Measurements from ENCODE around the gene OIT3. TPM values are rescaled to one million over a fixed set of nuclear protein-coding genes. Genes with fewer than 3 reads are reported as not detected.

The OIT3 gene
- total and polyA plus RNA-seq, 2 of the 4 experiments (the other 2 are of a cell fraction), result not detected

GRCh38 chr10:72943498-72944234 is 50.1 kb downstream of the OIT3 start:
- H2AK9ac ChIP-seq (replicated peaks; ENCODE audit: low read depth, low read length, poor library complexity), result no peak overlapping the region
- H3K27ac ChIP-seq (ENCODE audit: insufficient read depth, low read length), result no peak overlapping the region
- no peak for ATAC-seq (ENCODE audit: low read depth)
- no peak overlapping the region for H3K14ac ChIP-seq (replicated peaks; ENCODE audit: low read depth, low read length)
- no CpG with 5 or more reads among the region's 2 CpGs for WGBS, 2 experiments (ENCODE audit: extremely low coverage in 2 of 2, insufficient read length in 1 of 2)
- peaks cover 3% of the 10 kb centered on the region; the same call in 1 of the 2 replicates for H3K9me1 ChIP-seq (ENCODE audit: insufficient read depth, low read length)
- H3K18ac ChIP-seq (ENCODE audit: low read depth, low read length), result no peak overlapping the region
- no peaks in the 10 kb centered on the region for H3K36me3 ChIP-seq (ENCODE audit: control insufficient read depth, insufficient read depth, low read length)
- no peak overlapping the region for H3K4me2 ChIP-seq (ENCODE audit: low read depth, low read length)
- ChIA-PET CTCF (no interaction called here), POLR2A (ENCODE audit: unreplicated experiment) (no interaction called here)
- H3K79me1 ChIP-seq (ENCODE audit: low read depth in 1 of 2, low read length in 2 of 2), result no peaks in the 10 kb centered on the region
- H4K91ac ChIP-seq (ENCODE audit: insufficient read depth, low read depth, low read length), result no peak overlapping the region
- no peak overlapping the region for H2BK5ac ChIP-seq (ENCODE audit: low read depth, low read length, poor library complexity, severe bottlenecking)
- no peak overlapping the region for H3K56ac ChIP-seq (ENCODE audit: extremely low read depth, insufficient read depth, low read length)
- no peak overlapping the region for H2BK15ac ChIP-seq (ENCODE audit: low read depth, low read length)
- BruUV-seq (replicated peaks), result no TSS peak
- TF ChIP-seq RCOR1 (IDR thresholded peaks at IDR 0.05; ENCODE audit: insufficient replicate concordance, low read length), result no peak
- no peak for TF ChIP-seq RAD21 (IDR thresholded peaks at IDR 0.05; ENCODE audit: low read length)
- no peak for TF ChIP-seq CTCF (conservative IDR thresholded peaks at IDR 0.05; ENCODE audit: low read depth, low read length)
- no peak for TF ChIP-seq RFX5 (IDR thresholded peaks at IDR 0.05; ENCODE audit: low read depth, low read length)
- no peak for TF ChIP-seq MAZ (IDR thresholded peaks at IDR 0.05; ENCODE audit: borderline replicate concordance, low read depth, low read length)
- TF ChIP-seq NFE2L2 (IDR thresholded peaks at IDR 0.05; ENCODE audit: low read depth, low read length), result no peak
- no peak for TF ChIP-seq CEBPB (IDR thresholded peaks at IDR 0.05; ENCODE audit: low read depth, low read length)
- no peak for TF ChIP-seq MXI1 (IDR thresholded peaks at IDR 0.05; ENCODE audit: borderline replicate concordance, low read depth, low read length)
- no peak for TF ChIP-seq USF2 (IDR thresholded peaks at IDR 0.05; ENCODE audit: low read depth, low read length)
- TF ChIP-seq BHLHE40 (IDR thresholded peaks at IDR 0.05; ENCODE audit: low read depth, low read length), result no peak
- no peak for TF ChIP-seq POLR2A (IDR thresholded peaks at IDR 0.05; ENCODE audit: low read depth, low read length)
- TF ChIP-seq FOS (IDR thresholded peaks at IDR 0.05; ENCODE audit: low read depth, low read length), result no peak
- no peak for TF ChIP-seq ELK1 (IDR thresholded peaks at IDR 0.05; ENCODE audit: borderline replicate concordance, low read depth, low read length)
- TF ChIP-seq SMC3 (IDR thresholded peaks at IDR 0.05; ENCODE audit: low read depth, low read length), result no peak
- TF ChIP-seq CHD1 (IDR thresholded peaks at IDR 0.05; ENCODE audit: low read depth, low read length), result no peak
- TF ChIP-seq MAFK (IDR thresholded peaks at IDR 0.05; ENCODE audit: low read depth, low read length), result no peak
- intact Hi-C loops (cut with micrococcal nuclease) (no loop called here), in situ Hi-C loops (cut with MboI; ENCODE audit: low sequenced_read_pairs) (no loop called here), dilution Hi-C loops (cut with HindIII; ENCODE audit: low sequenced_read_pairs, unreplicated experiment) (no loop called here)
- H3K9me3 ChIP-seq (ENCODE audit: control insufficient read depth, insufficient read depth, low read length), result no peaks in the 10 kb centered on the region
- no peak overlapping the region for H4K5ac ChIP-seq (ENCODE audit: low read depth, low read length)
- no peak overlapping the region for H3K23ac ChIP-seq (ENCODE audit: low read depth, low read length)
- H2AK5ac ChIP-seq (ENCODE audit: low read depth, low read length), result no peak overlapping the region
- no peak overlapping the region for H2BK120ac ChIP-seq (ENCODE audit: low read depth, low read length)
- H3K27me3 ChIP-seq (ENCODE audit: control insufficient read depth, insufficient read depth, low read length), result peaks cover 19% of the 10 kb centered on the region
- no peaks in the 10 kb centered on the region for H4K20me1 ChIP-seq (ENCODE audit: insufficient read depth, low read length)
- no peak overlapping the region for H4K8ac ChIP-seq (ENCODE audit: low read depth in 2 of 2, low read length in 2 of 2)
- no peak overlapping the region for H2AFZ ChIP-seq (replicated peaks; ENCODE audit: low read length, poor library complexity)
- no peak overlapping the region for H3K4me3 ChIP-seq (ENCODE audit: insufficient read depth, low read depth, low read length)
- no peak overlapping the region for H2BK20ac ChIP-seq (ENCODE audit: low read depth, low read length)
- H3K4me1 ChIP-seq (ENCODE audit: control insufficient read depth, insufficient read depth, low read length), result no peaks in the 10 kb centered on the region
- no peak overlapping the region for H3K4ac ChIP-seq (ENCODE audit: low read depth, low read length)
- DNase-seq, result no peak
- no peak overlapping the region for H3K9ac ChIP-seq (ENCODE audit: low read depth, low read length)
